GM12878 (cell line): ENCODE data around the gene CWC27. TPM values are rescaled to one million over a fixed set of nuclear protein-coding genes. Genes with fewer than 3 reads are reported as not detected.

Experiments used
- ATAC-seq: fragments of 200-7000 bp; cut with Tn5 transposase; 3 replicates; pipeline ENCODE4 v1.9.1; 2020; ENCODE audit warnings: mild to moderate bottlenecking, moderate library complexity
- BruUV-seq: library from RNA; stranded (reverse); fragments of 400-500 nt; replicated peaks from 2 replicates; lab custom pipeline; 2021; lab: Mats Ljungman, UMichigan
- CTCF ChIA-PET: fragments of 300-600 bp; sonication (Branson Sonifier 250); formaldehyde crosslinking; extraction: SDS; loops from one replicate; lab custom pipeline; 2021; ENCODE audit warnings: inconsistent platforms; lab: Yijun Ruan, JAX
- POLR2A ChIA-PET: fragments of 350-600 bp; formaldehyde crosslinking; extraction: SDS; loops from one replicate; lab custom pipeline; 2021; ENCODE audit warnings: inconsistent platforms; lab: Charles Lee
- RAD21 ChIA-PET: fragments of 300-600 bp; sonication (Branson Sonifier 250); formaldehyde crosslinking; loops from one replicate; lab custom pipeline; 2023; ENCODE audit warnings: antibody characterized with exemption; ENCODE audit not compliant: unreplicated experiment; lab: Charles Lee
- SMC1A ChIA-PET: fragments of 300-600 bp; sonication (Branson Sonifier 250); formaldehyde crosslinking; loops from one replicate; lab custom pipeline; 2023; ENCODE audit not compliant: unreplicated experiment, uncharacterized antibody; lab: Charles Lee
- DNase-seq: peaks from one replicate; pipeline ENCODE4 v3.0.0-alpha.2; 2011; ENCODE audit warnings: low read depth, low spot score
- FAIRE-seq: peaks from 3 replicates; lab custom pipeline; 2011; peaks lifted over from hg19 to GRCh38; lab: Jason Lieb, UNC
- H2AFZ ChIP-seq: 2 replicates; pipeline ENCODE4 v1.6.0; 2011; ENCODE audit warnings: low read depth, low read length, control low read depth; ENCODE audit not compliant: control insufficient read depth
- H3K27ac ChIP-seq: 2 replicates; pipeline ENCODE4 v1.5.1; 2011; ENCODE audit warnings: control low read depth; ENCODE audit not compliant: control insufficient read depth, insufficient read depth
- H3K27me3 ChIP-seq, 2 experiments: replicated peaks in 1 of 2; 2 replicates each; pipeline versions ENCODE4 v1.6.0 to v1.6.1; 2011; ENCODE audit warnings: low read length in 1 of 2; ENCODE audit not compliant: control insufficient read depth in 2 of 2, insufficient read depth in 2 of 2
- H3K36me3 ChIP-seq, 2 experiments: 2 replicates each; pipeline ENCODE4 v1.5.1; 2011; ENCODE audit warnings: low read length in 1 of 2; ENCODE audit not compliant: control insufficient read depth in 2 of 2, insufficient read depth in 2 of 2
- H3K4me1 ChIP-seq: 2 replicates; pipeline ENCODE4 v1.6.1; 2011; ENCODE audit warnings: mild to moderate bottlenecking, low read length, moderate library complexity, mixed read lengths; ENCODE audit not compliant: control insufficient read depth, insufficient read depth
- H3K4me2 ChIP-seq: 2 replicates; pipeline ENCODE4 v1.6.0; 2011; ENCODE audit warnings: control low read depth; ENCODE audit not compliant: control insufficient read depth, insufficient read depth
- H3K4me3 ChIP-seq: fragments of 200-600 bp; sonication (generic); 2 replicates; pipeline ENCODE4 v1.5.1; 2016
- H3K79me2 ChIP-seq: 2 replicates; pipeline ENCODE4 v1.6.0; 2011; ENCODE audit warnings: low read length; ENCODE audit not compliant: control insufficient read depth, insufficient read depth
- H3K9ac ChIP-seq: 2 replicates; pipeline ENCODE4 v1.8.0; 2011; ENCODE audit warnings: low read length, control low read depth, mixed read lengths; ENCODE audit not compliant: control insufficient read depth, insufficient read depth
- H3K9me3 ChIP-seq: replicated peaks from 3 replicates; pipeline ENCODE4 v1.5.1; 2011; ENCODE audit warnings: mild to moderate bottlenecking, low read length; ENCODE audit not compliant: control insufficient read depth, insufficient read depth
- H4K20me1 ChIP-seq: 2 replicates; pipeline ENCODE4 v1.6.0; 2011; ENCODE audit not compliant: control insufficient read depth, insufficient read depth
- ASH2L ChIP-seq: fragments of 300-600, 200-600 bp; sonication (generic); IDR thresholded peaks from 2 replicates; pipeline ENCODE4 v1.6.1; 2017; ENCODE audit warnings: low read depth, mild to moderate bottlenecking, borderline replicate concordance
- BACH1 ChIP-seq: fragments of 450-650 bp; IDR thresholded peaks from 2 replicates; pipeline ENCODE4 v1.6.1; 2017; ENCODE audit warnings: mild to moderate bottlenecking, borderline replicate concordance
- CHD4 ChIP-seq: fragments of 200-600 bp; sonication (generic); IDR thresholded peaks from 2 replicates; pipeline ENCODE4 v1.6.1; 2016; ENCODE audit warnings: mild to moderate bottlenecking
- IKZF1 ChIP-seq: fragments of 450-650 bp; conservative IDR thresholded peaks from 2 replicates; pipeline ENCODE4 v1.6.1; 2017; ENCODE audit warnings: antibody characterized with exemption, mild to moderate bottlenecking
- NRF1 ChIP-seq: conservative IDR thresholded peaks from 2 replicates; pipeline ENCODE4 v1.6.1; 2011; ENCODE audit warnings: mild to moderate bottlenecking, low read depth, low read length, improper control_type of control experiment
- POU2F2 ChIP-seq: IDR thresholded peaks from 3 replicates; pipeline ENCODE4 v1.6.1; 2011; ENCODE audit warnings: low read depth, mild to moderate bottlenecking, low read length, borderline replicate concordance
- SPI1 ChIP-seq: IDR thresholded peaks from 2 replicates; pipeline ENCODE4 v1.6.1; 2011; ENCODE audit warnings: low read depth, mild to moderate bottlenecking, low read length, moderate library complexity, borderline replicate concordance; ENCODE audit not compliant: insufficient read depth
- SREBF2 ChIP-seq: IDR thresholded peaks from 2 replicates; pipeline ENCODE4 v1.6.1; 2012; ENCODE audit warnings: mild to moderate bottlenecking, low read length
- WGBS: methylation state at CpG from one replicate; pipeline ENCODE4 v1.1.6; 2016; ENCODE audit warnings: low lambda C conversion rate; ENCODE audit not compliant: insufficient replicate concordance, insufficient coverage; ENCODE audit errors: missing lambda C conversion rate; 5-methylcytosine and 5-hydroxymethylcytosine counted together
- in situ Hi-C: fragments of 300-500 bp; cut with MboI; formaldehyde crosslinking; loops from 9 replicates; pipeline ENCODE4 v1.14.3; 2018; ENCODE audit warnings: mixed read lengths
- intact Hi-C: fragments of 100-400 bp; cut with micrococcal nuclease; formaldehyde crosslinking; loops from one replicate; pipeline ENCODE4 v1.14.2; 2022; ENCODE audit not compliant: unreplicated experiment
- polyA plus RNA-seq, 11 experiments: library from polyadenylated mRNA; depleted of rRNA in 4 of 11; unstranded in 6 of 11; stranded (reverse) in 5 of 11; fragments of >200 nt; fragmentation: Nextera tagmentation in 4 of 11; fragmentation: Illumina TruSeq in 1 of 11; extraction: Ambion mirVana in 4 of 11; extraction: Trizol in 1 of 11; gene quantifications; 1 replicate in 1 of 11; 2 replicates in 10 of 11; pipeline versions ENCODE4 v1.2.1 to v1.2.3, GENCODE V29; 2011 to 2016; ENCODE audit warnings: inconsistent platforms in 2 of 11, missing spikeins in 2 of 11, low read depth in 1 of 11
- total RNA-seq, 4 experiments: library from RNA; depleted of rRNA in 3 of 4; stranded (reverse); fragments of >200 nt in 3 of 4; fragmentation: Illumina TruSeq in 1 of 4; extraction: Trizol in 1 of 4; gene quantifications; 2 replicates each; pipeline versions ENCODE4 v1.2.1 to v1.2.3, GENCODE V29; 2013 to 2021

CWC27 gene
- total and polyA plus RNA-seq, 10 of the 15 experiments (the other 5 are each of a cell fraction or from before 2014, with no cell fraction given) = 21.7 to 61.9 (median 47.0) TPM

- TF ChIP-seq SPI1 = peak; percentile 40; the same call in 1 of the 2 replicates
- TF ChIP-seq SREBF2 = no peak
- no peak for TF ChIP-seq POU2F2
- no peak for TF ChIP-seq ASH2L
- TF ChIP-seq IKZF1 = 0 out of 2 replicates have a peak, but pooled peaks have one; percentile 14
- no peak for TF ChIP-seq NRF1
- no peak for TF ChIP-seq CHD4
These were observed 1.8 kb upstream of the CWC27 start (continued) for GRCh38 chr5:64766941-64767340.

- peak; percentile 32 for ATAC-seq
- peak overlapping the region; percentile 94 for H3K4me3 ChIP-seq
- POLR2A ChIA-PET = interaction anchor here (0.6 to 1.7 kb wide), 5 partner anchors 9 to 841 kb away, joined by 3 to 5 read pairs (median 4); no protein-coding TSS in a partner anchor
These were observed 772 bp upstream of the CWC27 start for GRCh38 chr5:64767959-64768357.

More at GRCh38 chr5:64767959-64768357, 772 bp upstream of the CWC27 start:
- no peaks in the 10 kb centered on the region for H3K9me3 ChIP-seq
- peaks cover 13% of the 10 kb centered on the region for H3K4me1 ChIP-seq
- H2AFZ ChIP-seq = peak overlapping the region; percentile 100
- TF ChIP-seq BACH1 = 0 out of 2 replicates have a peak, but pooled peaks have one; percentile 17
- TF ChIP-seq POU2F2 = no peak
- no peaks in the 10 kb centered on the region for H3K27me3 ChIP-seq
- intact Hi-C loops = no loop called here
- H3K9ac ChIP-seq = peak overlapping the region; percentile 87
- under 1% methylated on average over 10 of the region's 10 CpGs for WGBS
- peaks cover 0 to 22% of the 10 kb centered on the region in 2 experiments; a peak in 2 of 4 replicates for H3K36me3 ChIP-seq
- CTCF ChIA-PET = interaction anchor here (0.6 to 5.3 kb wide), 9 partner anchors 15 to 716 kb away, joined by 3 to 28 read pairs (median 4); no protein-coding TSS in a partner anchor
- SMC1A ChIA-PET = interaction anchor here (0.7 to 1.9 kb wide), 11 partner anchors 10 to 713 kb away, joined by 3 to 7 read pairs (median 4); partner anchors contain the start of gene ADAMTS6
- H3K79me2 ChIP-seq = peaks cover 68% of the 10 kb centered on the region
- in situ Hi-C loops = no loop called here
- H3K27ac ChIP-seq = peak overlapping the region; percentile 94
- DNase-seq (no peak), FAIRE-seq (no peak)
- peak overlapping the region; percentile 99 for H3K4me2 ChIP-seq
- BruUV-seq = TSS peak; percentile 67
- RAD21 ChIA-PET = interaction anchor here (0.6 to 2.5 kb wide), 2 partner anchors 8 to 16 kb away, joined by 3 to 9 read pairs; no protein-coding TSS in a partner anchor
- H4K20me1 ChIP-seq = no peaks in the 10 kb centered on the region
